ENCODE data around the gene TNFSF8. TPM values are rescaled to one million over a fixed set of nuclear protein-coding genes. Genes with fewer than 3 reads are reported as not detected.
A peak's percentile ranks its signal among the peaks of the same experiment; 100 is the strongest.

The TNFSF8 gene
- total and polyA plus RNA-seq, 2 of the 4 experiments (the other 2 are of a cell fraction), result not detected

GRCh38 chr9:114884787-114885452 is 45.5 kb downstream of the TNFSF8 start:
- ATAC-seq (ENCODE audit: low read depth) (no peak), DNase-seq (peak; percentile 22)
- no peak overlapping the region for H2BK5ac ChIP-seq (ENCODE audit: low read depth, low read length, poor library complexity, severe bottlenecking)
- no peak overlapping the region for H3K4me3 ChIP-seq (ENCODE audit: insufficient read depth, low read depth, low read length)
- no peak overlapping the region for H2BK15ac ChIP-seq (ENCODE audit: low read depth, low read length)
- TF ChIP-seq CEBPB (IDR thresholded peaks at IDR 0.05; ENCODE audit: low read depth, low read length), result peak; percentile 66
- no peak for TF ChIP-seq MXI1 (IDR thresholded peaks at IDR 0.05; ENCODE audit: borderline replicate concordance, low read depth, low read length)
- H4K91ac ChIP-seq (ENCODE audit: insufficient read depth, low read depth, low read length), result no peak overlapping the region
- H3K9me3 ChIP-seq (ENCODE audit: control insufficient read depth, insufficient read depth, low read length), result peaks cover 2% of the 10 kb centered on the region; the same call in 1 of the 2 replicates
- H3K14ac ChIP-seq (replicated peaks; ENCODE audit: low read depth, low read length), result no peak overlapping the region
- H3K79me1 ChIP-seq (ENCODE audit: low read depth in 1 of 2, low read length in 2 of 2), result no peaks in the 10 kb centered on the region
- intact Hi-C loops (cut with micrococcal nuclease) (no loop called here), in situ Hi-C loops (cut with MboI; ENCODE audit: low sequenced_read_pairs) (no loop called here), dilution Hi-C loops (cut with HindIII; ENCODE audit: low sequenced_read_pairs, unreplicated experiment) (no loop called here)
- no TSS peak for BruUV-seq (replicated peaks)
- H3K56ac ChIP-seq (ENCODE audit: extremely low read depth, insufficient read depth, low read length), result no peak overlapping the region
- H2AK9ac ChIP-seq (replicated peaks; ENCODE audit: low read depth, low read length, poor library complexity), result no peak overlapping the region
- H2BK120ac ChIP-seq (ENCODE audit: low read depth, low read length), result no peak overlapping the region
- H4K20me1 ChIP-seq (ENCODE audit: insufficient read depth, low read length), result no peaks in the 10 kb centered on the region
- no peak overlapping the region for H4K5ac ChIP-seq (ENCODE audit: low read depth, low read length)
- no peak overlapping the region for H2BK20ac ChIP-seq (ENCODE audit: low read depth, low read length)
- no peak overlapping the region for H3K4me2 ChIP-seq (ENCODE audit: low read depth, low read length)
- H3K4me1 ChIP-seq (ENCODE audit: control insufficient read depth, insufficient read depth, low read length), result peaks cover 8% of the 10 kb centered on the region; the same call in 1 of the 2 replicates
- H2AK5ac ChIP-seq (ENCODE audit: low read depth, low read length), result no peak overlapping the region
- H3K9me1 ChIP-seq (ENCODE audit: insufficient read depth, low read length), result 0 out of 2 replicates have a peak, but pooled peaks cover 3% of the 10 kb centered on the region
- no peaks in the 10 kb centered on the region for H3K27me3 ChIP-seq (ENCODE audit: control insufficient read depth, insufficient read depth, low read length)
- H3K27ac ChIP-seq (ENCODE audit: insufficient read depth, low read length), result no peak overlapping the region
- H3K36me3 ChIP-seq (ENCODE audit: control insufficient read depth, insufficient read depth, low read length), result no peaks in the 10 kb centered on the region
- no peak overlapping the region for H3K23ac ChIP-seq (ENCODE audit: low read depth, low read length)
- CTCF ChIA-PET, result no interaction called here
- no peak overlapping the region for H2AFZ ChIP-seq (replicated peaks; ENCODE audit: low read length, poor library complexity)
- no peak overlapping the region for H3K4ac ChIP-seq (ENCODE audit: low read depth, low read length)
- no peak overlapping the region for H3K9ac ChIP-seq (ENCODE audit: low read depth, low read length)
- no peak overlapping the region for H3K18ac ChIP-seq (ENCODE audit: low read depth, low read length)
- WGBS, 2 experiments (ENCODE audit: extremely low coverage in 2 of 2, insufficient read length in 1 of 2), result no CpG with 5 or more reads among the region's 8 CpGs
- no peak overlapping the region for H4K8ac ChIP-seq (ENCODE audit: low read depth in 2 of 2, low read length in 2 of 2)
- POLR2A ChIA-PET (ENCODE audit: unreplicated experiment), result no interaction called here

All from IMR-90 (cell line).